ENCODE measurements around the gene ITPRIP.
A peak's percentile ranks its signal among the peaks of the same experiment; 100 is the strongest.

ITPRIP gene

GRCh38 chr10:104284846-104285245 lies 53.4 kb downstream of the ITPRIP start:
- DNase-seq = no peak

- no peak for DNase-seq
Observed at GRCh38 chr10:104281694-104282093, 56.6 kb downstream of the ITPRIP start.

- DNase-seq = no peak
Observed at GRCh38 chr10:104279550-104280259, 58.6 kb downstream of the ITPRIP start.

DNA sequence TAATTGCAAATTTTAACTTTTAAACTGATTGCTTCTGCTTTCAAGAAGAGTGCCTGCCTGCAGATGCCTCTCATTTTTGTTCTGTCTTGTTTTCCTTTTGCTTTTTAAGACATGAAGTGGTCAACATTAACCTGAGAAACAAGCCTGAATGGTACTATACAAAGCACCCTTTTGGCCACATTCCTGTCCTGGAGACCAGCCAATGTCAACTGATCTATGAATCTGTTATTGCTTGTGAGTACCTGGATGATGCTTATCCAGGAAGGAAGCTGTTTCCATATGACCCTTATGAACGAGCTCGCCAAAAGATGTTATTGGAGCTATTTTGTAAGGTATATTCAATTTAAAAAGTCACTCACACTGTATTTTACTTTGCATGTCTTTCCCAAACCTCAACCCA lies 60.5 kb downstream of the ITPRIP start:
- no peak for DNase-seq

GRCh38 chr10:104276192-104276591 lies 62.1 kb downstream of the ITPRIP start:
- no peak for DNase-seq

DNA sequence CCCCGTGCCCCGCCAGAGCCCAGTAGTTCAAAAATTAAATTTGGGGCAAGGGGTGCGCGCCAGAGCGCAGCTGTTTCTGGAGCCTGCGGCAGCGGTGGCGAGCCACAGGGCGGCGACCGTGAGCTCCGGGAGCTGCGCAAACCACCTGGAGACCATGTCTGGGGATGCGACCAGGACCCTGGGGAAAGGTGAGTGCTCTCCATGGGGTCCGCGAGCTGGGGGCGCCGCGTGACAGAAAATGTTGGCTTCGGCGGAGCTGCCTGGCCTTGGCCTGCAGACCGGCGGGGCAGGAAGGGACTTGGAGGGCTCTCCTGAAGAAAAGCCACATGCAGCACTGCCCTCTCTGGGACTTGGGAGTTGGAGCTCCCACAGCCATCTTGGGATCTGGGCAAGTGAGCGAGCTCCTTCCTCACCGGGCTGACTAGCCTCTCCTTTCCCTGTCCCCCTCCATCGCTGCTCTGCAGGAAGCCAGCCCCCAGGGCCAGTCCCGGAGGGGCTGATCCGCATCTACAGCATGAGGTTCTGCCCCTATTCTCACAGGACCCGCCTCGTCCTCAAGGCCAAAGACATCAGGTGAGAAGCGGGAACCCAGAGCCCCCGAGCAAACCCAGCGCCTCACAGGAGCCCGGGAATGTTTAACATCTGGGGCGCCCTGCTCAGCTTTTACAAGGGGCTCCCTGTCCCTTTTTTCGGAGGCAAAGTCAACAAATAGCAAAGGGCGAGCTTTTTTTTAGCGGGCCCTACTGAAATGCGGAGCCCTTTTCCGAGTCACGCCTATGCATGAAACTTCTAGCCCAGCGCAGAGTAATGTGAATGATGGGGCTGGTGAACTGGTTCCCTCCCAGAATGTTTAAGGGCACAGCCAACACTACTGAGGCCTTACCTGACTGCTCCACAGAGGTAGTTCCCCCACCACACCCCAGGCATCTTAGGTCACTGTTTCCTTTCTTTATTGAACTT lies 63.2 kb downstream of the ITPRIP start:
- DNase-seq = peak in 36 of 51 donors; percentile 5 to 91 (median 34)

GRCh38 chr10:104273899-104274575 lies 64.2 kb downstream of the ITPRIP start:
- DNase-seq = no peak

DNA sequence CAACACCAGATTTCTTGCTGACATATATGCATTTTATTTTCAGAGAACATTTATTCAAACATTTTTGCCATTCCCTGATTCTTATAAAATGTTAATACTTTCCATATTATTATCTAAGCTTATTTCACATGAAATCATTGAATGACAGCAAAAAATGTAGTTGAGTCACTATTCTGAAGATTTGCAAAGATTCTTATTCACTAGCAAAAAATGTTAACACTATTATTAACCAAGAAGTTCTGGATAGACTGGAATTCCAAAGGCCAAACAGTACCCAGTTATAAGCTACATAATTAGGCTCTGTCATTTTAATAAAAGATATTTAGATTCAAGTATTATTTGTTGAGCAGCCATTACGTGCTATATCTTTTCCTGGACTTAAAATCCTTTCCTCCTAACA lies 65.0 kb downstream of the ITPRIP start:
- no peak for DNase-seq

GRCh38 chr10:104268713-104269645 lies 69.3 kb downstream of the ITPRIP start, which contains the start of gene GSTO2:
GSTO2 (plus strand) TSS chr10:104269184; CDS start chr10:104274916, 5,732 bp downstream.
- peak; percentile 73 to 100 (median 98) for DNase-seq

GRCh38 chr10:104268405-104268712 lies 69.9 kb downstream of the ITPRIP start:
- DNase-seq = no peak

GRCh38 chr10:104267721-104268404 lies 70.4 kb downstream of the ITPRIP start:
- DNase-seq = no peak

- no peak for DNase-seq
Observed at GRCh38 chr10:104264783-104265182, 73.5 kb downstream of the ITPRIP start.

- no peak for DNase-seq
Observed at GRCh38 chr10:104262055-104262454, 76.2 kb downstream of the ITPRIP start.

DNA sequence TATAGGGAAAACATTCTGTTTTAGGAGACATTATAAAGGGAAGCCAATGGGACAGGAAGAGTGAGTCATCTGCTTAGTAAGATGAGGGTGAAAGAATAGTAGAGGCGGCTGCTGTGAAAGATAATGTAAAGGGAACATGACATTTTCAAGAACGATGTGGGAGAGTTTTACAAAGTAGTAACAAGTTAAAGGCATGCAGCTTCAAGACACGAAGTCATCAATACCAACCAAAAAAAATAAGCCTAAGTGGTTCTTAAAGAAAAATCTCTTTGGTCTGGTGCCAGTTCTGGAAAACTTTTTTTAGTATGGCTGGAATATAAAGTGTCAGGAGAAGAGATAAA lies 77.5 kb downstream of the ITPRIP start:
- no peak for DNase-seq

DNA sequence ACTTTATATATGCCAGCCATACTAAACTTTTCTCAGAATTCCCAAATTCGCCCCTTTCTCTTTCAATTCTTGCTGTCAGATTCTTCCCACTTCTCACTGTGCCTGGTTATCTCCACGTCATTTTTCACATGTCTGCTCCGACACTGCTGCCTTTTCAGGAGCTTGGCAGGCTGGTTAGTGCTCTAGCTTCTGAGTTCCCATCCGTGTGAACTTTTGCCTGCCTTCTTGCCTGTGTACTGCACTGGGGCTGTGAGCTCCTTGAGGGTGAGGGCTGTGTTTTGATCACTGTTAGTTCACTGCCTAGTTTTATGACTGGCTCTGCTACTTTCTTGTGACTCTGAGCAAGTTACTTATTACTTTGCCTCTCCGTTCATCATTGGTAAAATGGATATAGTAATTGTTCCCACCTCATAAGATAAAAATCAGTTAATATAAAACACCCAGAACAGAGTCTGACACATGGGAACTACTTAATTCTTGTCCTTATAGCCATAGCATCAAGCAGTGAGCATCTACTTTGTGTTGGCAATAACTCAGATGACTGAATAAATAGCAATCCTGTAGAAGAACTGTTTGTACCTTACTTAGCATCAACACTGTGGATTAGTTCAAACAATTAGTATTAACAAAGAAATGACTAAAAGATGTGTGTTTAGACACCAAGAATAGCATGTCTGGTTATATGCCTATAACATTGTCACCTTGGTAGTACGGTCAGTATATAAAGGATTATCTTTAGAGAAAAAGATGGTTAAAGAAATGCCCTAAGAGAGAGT lies 78.1 kb downstream of the ITPRIP start:
- DNase-seq = peak in 1 of 51 donors; percentile 21
